Natural killer cell (primary cell): ENCODE data around the gene PIM3. TPM values are rescaled to one million over a fixed set of nuclear protein-coding genes. Genes with fewer than 3 reads are reported as not detected.

Experiments
- ATAC-seq, 3 donors: fragments of 150-1000 bp in 2 of 3; fragments of 200-7000 bp in 1 of 3; cut with Tn5 transposase; 1 replicate in 1 of 3; 2 replicates in 2 of 3; pipeline ENCODE4 v1.10.0; 2021; ENCODE audit warnings: mild to moderate bottlenecking in 2 of 3, moderate library complexity in 2 of 3
- DNase-seq, 2 donors: peaks; one replicate each; pipeline versions ENCODE4 v3.0.0 to v3.0.0-alpha.2; 2013 to 2021; ENCODE audit warnings: mixed read lengths in 1 of 2
- H3K27ac ChIP-seq: one replicate; pipeline ENCODE4 v1.5.1; 2013; ENCODE audit warnings: mild to moderate bottlenecking, low read length
- H3K27me3 ChIP-seq: one replicate; pipeline ENCODE4 v1.6.1; 2013; ENCODE audit warnings: low read length; ENCODE audit not compliant: control insufficient read depth, insufficient read depth
- H3K36me3 ChIP-seq: one replicate; pipeline ENCODE4 v1.6.1; 2013; ENCODE audit warnings: low read length; ENCODE audit not compliant: control insufficient read depth, insufficient read depth
- H3K4me1 ChIP-seq: one replicate; pipeline ENCODE4 v1.6.1; 2013; ENCODE audit warnings: low read length; ENCODE audit not compliant: control insufficient read depth, insufficient read depth
- H3K4me3 ChIP-seq: one replicate; pipeline ENCODE4 v1.5.1; 2013; ENCODE audit warnings: low read length
- H3K9me3 ChIP-seq: one replicate; pipeline ENCODE4 v1.6.1; 2013; ENCODE audit warnings: low read length; ENCODE audit not compliant: control insufficient read depth, insufficient read depth
- H3K27ac Mint-ChIP-seq, 2 donors: one replicate each; pipeline ENCODE4 v1.8.0; 2022; ENCODE audit warnings: mild to moderate bottlenecking in 2 of 2, mixed read lengths in 2 of 2, moderate library complexity in 1 of 2
- H3K27me3 Mint-ChIP-seq, 2 donors: one replicate each; pipeline ENCODE4 v1.8.0; 2022; ENCODE audit warnings: low read depth in 2 of 2, mixed read lengths in 2 of 2
- H3K36me3 Mint-ChIP-seq: one replicate; pipeline ENCODE4 v1.8.0; 2022; ENCODE audit warnings: mixed read lengths
- H3K4me1 Mint-ChIP-seq, 2 donors: one replicate each; pipeline ENCODE4 v1.8.0; 2022; ENCODE audit warnings: mixed read lengths in 2 of 2
- H3K4me3 Mint-ChIP-seq: one replicate; pipeline ENCODE4 v1.8.0; 2022; ENCODE audit warnings: mild to moderate bottlenecking, moderate library complexity, mixed read lengths
- H3K9me3 Mint-ChIP-seq, 2 donors: one replicate each; pipeline ENCODE4 v1.8.0; 2022; ENCODE audit warnings: mixed read lengths in 2 of 2
- WGBS: methylation state at CpG from one replicate; pipeline ENCODE4 v1.1.7; 2013; ENCODE audit warnings: missing lambda C conversion rate; ENCODE audit not compliant: insufficient coverage; 5-methylcytosine and 5-hydroxymethylcytosine counted together
- intact Hi-C: fragments of 100-400 bp; cut with micrococcal nuclease; formaldehyde crosslinking; loops from one replicate; pipeline ENCODE4 v1.14.2; 2022
- total RNA-seq, 4 donors: library from RNA; stranded (reverse); fragments of 120-200 nt in 1 of 4; gene quantifications; one replicate each; pipeline versions ENCODE4 v1.2.3 to v1.2.4, GENCODE V29; 2013 to 2022
- TF ChIP-seq, protein P1 (sequence below): fragments of 200-600 bp; IDR thresholded peaks from one replicate; pipeline ENCODE4 v1.8.0; 2022; ENCODE audit warnings: antibody characterized with exemption

PIM3 gene
- total RNA-seq, 3 donors from 2014 or later (not counting 1 experiment from before 2014, with no cell fraction given) = 107 to 130 (median 129) TPM

DNA sequence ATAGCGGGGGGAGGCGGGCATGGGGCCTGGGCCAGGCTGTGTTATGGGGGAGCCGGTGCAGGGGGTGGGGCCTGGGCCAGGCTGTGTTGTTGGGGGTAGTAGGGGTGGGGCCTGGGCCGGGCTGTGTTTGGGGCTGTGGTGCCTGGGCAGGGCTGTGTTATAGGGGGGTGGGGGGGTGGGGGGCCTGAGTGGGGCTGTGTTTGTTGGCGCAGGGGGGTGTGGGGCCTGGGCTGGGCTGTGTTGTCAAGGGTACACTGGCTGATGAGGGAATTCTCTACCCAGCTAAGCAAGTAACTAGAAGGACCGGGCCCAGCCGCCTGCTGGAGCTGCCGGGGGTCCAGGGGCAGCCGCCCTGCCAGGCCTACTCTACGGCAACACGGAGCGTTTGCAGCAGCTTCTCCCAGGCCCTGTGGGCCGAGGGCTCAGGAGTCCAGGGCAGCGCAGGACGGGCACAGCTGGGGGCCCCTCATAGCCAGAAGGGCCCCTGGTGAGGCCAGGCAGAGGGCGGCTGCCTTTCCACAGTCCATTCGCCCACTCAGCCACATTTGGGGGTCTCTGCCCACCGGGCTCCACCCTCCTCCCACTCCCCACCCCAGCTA, 10.1 kb upstream of the PIM3 start:
- H3K4me1 ChIP-seq = peaks cover 19% of the 10 kb centered on the region
- no peak overlapping the region for H3K4me3 ChIP-seq
- Mint-ChIP-seq H3K36me3 (no peaks in the 10 kb centered on the region), H3K9me3 (no peaks in the 10 kb centered on the region), H3K27me3 (no peaks in the 10 kb centered on the region), H3K27ac (no peak overlapping the region), H3K4me1 (peaks cover 0 to 4% of the 10 kb centered on the region in 2 donors), H3K4me3 (no peak overlapping the region)
- 91% methylated on average over 17 of the region's 18 CpGs for WGBS
- TF ChIP-seq, protein P1, sequence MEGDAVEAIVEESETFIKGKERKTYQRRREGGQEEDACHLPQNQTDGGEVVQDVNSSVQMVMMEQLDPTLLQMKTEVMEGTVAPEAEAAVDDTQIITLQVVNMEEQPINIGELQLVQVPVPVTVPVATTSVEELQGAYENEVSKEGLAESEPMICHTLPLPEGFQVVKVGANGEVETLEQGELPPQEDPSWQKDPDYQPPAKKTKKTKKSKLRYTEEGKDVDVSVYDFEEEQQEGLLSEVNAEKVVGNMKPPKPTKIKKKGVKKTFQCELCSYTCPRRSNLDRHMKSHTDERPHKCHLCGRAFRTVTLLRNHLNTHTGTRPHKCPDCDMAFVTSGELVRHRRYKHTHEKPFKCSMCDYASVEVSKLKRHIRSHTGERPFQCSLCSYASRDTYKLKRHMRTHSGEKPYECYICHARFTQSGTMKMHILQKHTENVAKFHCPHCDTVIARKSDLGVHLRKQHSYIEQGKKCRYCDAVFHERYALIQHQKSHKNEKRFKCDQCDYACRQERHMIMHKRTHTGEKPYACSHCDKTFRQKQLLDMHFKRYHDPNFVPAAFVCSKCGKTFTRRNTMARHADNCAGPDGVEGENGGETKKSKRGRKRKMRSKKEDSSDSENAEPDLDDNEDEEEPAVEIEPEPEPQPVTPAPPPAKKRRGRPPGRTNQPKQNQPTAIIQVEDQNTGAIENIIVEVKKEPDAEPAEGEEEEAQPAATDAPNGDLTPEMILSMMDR = no peak
- no peaks in the 10 kb centered on the region for H3K36me3 ChIP-seq
- H3K27me3 ChIP-seq = no peaks in the 10 kb centered on the region
- no peak overlapping the region for H3K27ac ChIP-seq
- no peaks in the 10 kb centered on the region for H3K9me3 ChIP-seq
- intact Hi-C loops = no loop called here
- DNase-seq (no peak), ATAC-seq (no peak)

DNA sequence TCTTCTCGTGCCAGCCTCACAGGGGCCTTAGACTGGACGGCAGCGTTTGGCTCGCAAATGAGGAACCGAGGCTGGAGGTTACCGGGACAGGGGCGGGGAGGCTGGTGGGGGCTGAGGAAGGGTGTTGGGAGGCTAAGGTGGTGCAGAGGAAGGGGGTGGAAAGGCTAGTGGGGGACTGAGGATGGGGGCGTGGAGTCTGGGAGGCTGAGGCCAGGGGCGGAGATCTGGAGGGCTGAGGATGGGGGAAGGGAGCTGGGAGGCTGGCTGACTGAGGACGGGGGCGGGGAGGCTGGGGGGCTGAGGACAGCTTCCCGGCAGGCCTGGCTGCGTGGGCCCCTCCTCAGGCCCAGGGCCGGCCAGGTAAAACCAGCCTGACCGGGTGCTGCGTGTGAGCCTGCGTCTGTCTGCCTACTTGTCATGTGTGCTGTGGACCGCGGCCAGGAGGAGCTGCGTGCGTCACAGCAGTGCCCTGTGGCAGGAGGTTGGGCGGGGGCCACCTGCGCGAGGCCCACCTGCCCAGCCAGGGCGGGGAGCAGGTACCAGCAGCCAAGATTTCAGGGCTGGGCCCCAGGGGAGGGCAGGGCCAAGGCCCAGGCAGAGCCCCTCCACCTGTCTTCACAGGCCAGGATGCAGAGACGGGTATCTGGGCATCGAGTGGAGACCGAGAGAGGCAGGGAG, 9.4 kb upstream of the PIM3 start:
- ATAC-seq (no peak), DNase-seq (no peak)
- intact Hi-C loops = no loop called here
- Histone ChIP-seq H3K27ac (no peak overlapping the region), H3K9me3 (no peaks in the 10 kb centered on the region), H3K27me3 (no peaks in the 10 kb centered on the region), H3K4me1 (peaks cover 12% of the 10 kb centered on the region), H3K36me3 (no peaks in the 10 kb centered on the region), H3K4me3 (no peak overlapping the region)
- 90% methylated on average over 28 of the region's 28 CpGs for WGBS
- Mint-ChIP-seq H3K27me3 (no peaks in the 10 kb centered on the region), H3K36me3 (no peaks in the 10 kb centered on the region), H3K9me3 (no peaks in the 10 kb centered on the region), H3K27ac (no peak overlapping the region), H3K4me1 (no peaks in the 10 kb centered on the region), H3K4me3 (no peak overlapping the region)
- TF ChIP-seq, protein P1 = no peak

- H3K27ac ChIP-seq = no peak overlapping the region
- no peak for DNase-seq
- H3K27me3 ChIP-seq = no peaks in the 10 kb centered on the region
- no peaks in the 10 kb centered on the region for H3K9me3 ChIP-seq
- Mint-ChIP-seq H3K27me3 (no peaks in the 10 kb centered on the region), H3K9me3 (no peaks in the 10 kb centered on the region), H3K4me1 (no peaks in the 10 kb centered on the region), H3K27ac (no peak overlapping the region), H3K36me3 (no peaks in the 10 kb centered on the region), H3K4me3 (no peak overlapping the region)
- WGBS = 78% methylated on average over 4 of the region's 4 CpGs
- no peaks in the 10 kb centered on the region for H3K36me3 ChIP-seq
- peaks cover 7% of the 10 kb centered on the region for H3K4me1 ChIP-seq
- no peak for ATAC-seq
- intact Hi-C loops = no loop called here
- no peak overlapping the region for H3K4me3 ChIP-seq
- TF ChIP-seq, protein P1 = no peak
Measured at GRCh38 chr22:49951678-49951985, 8.9 kb upstream of the PIM3 start.
